ENCODE data around the gene ANKLE2. TPM values are rescaled to one million over a fixed set of nuclear protein-coding genes. Genes with fewer than 3 reads are reported as not detected.
A peak's percentile ranks its signal among the peaks of the same experiment; 100 is the strongest.

ANKLE2 gene
- total and polyA plus RNA-seq, 5 donors from 2014 or later, result 20.5 to 91.6 (median 25.8) TPM

- H3K27me3 ChIP-seq (ENCODE audit: control insufficient read depth, insufficient read depth, low read length), result no peaks in the 10 kb centered on the region
- Mint-ChIP-seq H3K9me3 (no peaks in the 10 kb centered on the region), H3K36me3 (peaks cover 40% of the 10 kb centered on the region), H3K27ac (no peak overlapping the region), H3K4me1 (no peaks in the 10 kb centered on the region), H3K27me3 (no peaks in the 10 kb centered on the region), H3K4me3 (no peak overlapping the region)
- H3K9me3 ChIP-seq (ENCODE audit: control insufficient read depth in 2 of 2, low read length in 2 of 2), result no peaks in the 10 kb centered on the region
- DNase-seq (no peak), ATAC-seq (ENCODE audit: low read depth in 2 of 2) (no peak)
- no peak overlapping the region for H3K4me3 ChIP-seq (ENCODE audit: low read depth, low read length)
- H3K36me3 ChIP-seq (ENCODE audit: control insufficient read depth, insufficient read depth, low read length), result peaks cover 69% of the 10 kb centered on the region
- no peak overlapping the region for H3K27ac ChIP-seq (ENCODE audit: insufficient read depth, low read length, poor library complexity, severe bottlenecking)
- H3K4me1 ChIP-seq (ENCODE audit: control insufficient read depth, insufficient read depth, low read length, poor library complexity, severe bottlenecking), result no peaks in the 10 kb centered on the region
Observed at GRCh38 chr12:132723015-132723763, 38.4 kb downstream of the ANKLE2 start.

- H3K27ac Mint-ChIP-seq, result peak overlapping the region in 1 of 3 donors; percentile 26
- no peaks in the 10 kb centered on the region for H3K27me3 Mint-ChIP-seq
- H3K9me3 Mint-ChIP-seq, result no peaks in the 10 kb centered on the region
- no peak overlapping the region for H3K4me3 Mint-ChIP-seq
- ATAC-seq (ENCODE audit: low read depth in 2 of 2), result no peak
- Histone ChIP-seq H3K9me3 (ENCODE audit: control insufficient read depth in 2 of 2, low read length in 2 of 2) (no peaks in the 10 kb centered on the region), H3K27ac (ENCODE audit: insufficient read depth, low read length, poor library complexity, severe bottlenecking) (no peak overlapping the region), H3K4me1 (ENCODE audit: control insufficient read depth, insufficient read depth, low read length, poor library complexity, severe bottlenecking) (no peaks in the 10 kb centered on the region), H3K4me3 (ENCODE audit: low read depth, low read length) (no peak overlapping the region), H3K36me3 (ENCODE audit: control insufficient read depth, insufficient read depth, low read length) (peaks cover 60% of the 10 kb centered on the region), H3K27me3 (ENCODE audit: control insufficient read depth, insufficient read depth, low read length) (no peaks in the 10 kb centered on the region)
- H3K4me1 Mint-ChIP-seq, result no peaks in the 10 kb centered on the region
- H3K36me3 Mint-ChIP-seq, result peaks cover 24% of the 10 kb centered on the region
- DNase-seq, result no peak
Observed at GRCh38 chr12:132720606-132721345, 40.9 kb downstream of the ANKLE2 start.

GRCh38 chr12:132719954-132720324 lies 41.7 kb downstream of the ANKLE2 start:
- H3K4me3 Mint-ChIP-seq, result no peak overlapping the region
- Histone ChIP-seq H3K4me1 (ENCODE audit: control insufficient read depth, insufficient read depth, low read length, poor library complexity, severe bottlenecking) (no peaks in the 10 kb centered on the region), H3K27me3 (ENCODE audit: control insufficient read depth, insufficient read depth, low read length) (no peaks in the 10 kb centered on the region), H3K4me3 (ENCODE audit: low read depth, low read length) (no peak overlapping the region), H3K9me3 (ENCODE audit: control insufficient read depth in 2 of 2, low read length in 2 of 2) (no peaks in the 10 kb centered on the region), H3K36me3 (ENCODE audit: control insufficient read depth, insufficient read depth, low read length) (peaks cover 55% of the 10 kb centered on the region), H3K27ac (ENCODE audit: insufficient read depth, low read length, poor library complexity, severe bottlenecking) (no peak overlapping the region)
- no peaks in the 10 kb centered on the region for H3K9me3 Mint-ChIP-seq
- no peak for ATAC-seq (ENCODE audit: low read depth in 2 of 2)
- no peak overlapping the region for H3K27ac Mint-ChIP-seq
- H3K4me1 Mint-ChIP-seq, result no peaks in the 10 kb centered on the region
- H3K27me3 Mint-ChIP-seq, result no peaks in the 10 kb centered on the region
- no peak for DNase-seq
- H3K36me3 Mint-ChIP-seq, result peaks cover 16% of the 10 kb centered on the region

GRCh38 chr12:132719141-132719953 lies 42.3 kb downstream of the ANKLE2 start:
- Mint-ChIP-seq H3K27me3 (no peaks in the 10 kb centered on the region), H3K9me3 (no peaks in the 10 kb centered on the region), H3K4me1 (peaks cover 0 to 3% (median 1%) of the 10 kb centered on the region in 4 donors), H3K27ac (peak overlapping the region in 1 of 3 donors; percentile 60), H3K4me3 (peak overlapping the region in 1 of 4 donors; percentile 15), H3K36me3 (peaks cover 17% of the 10 kb centered on the region)
- H3K36me3 ChIP-seq (ENCODE audit: control insufficient read depth, insufficient read depth, low read length), result peaks cover 55% of the 10 kb centered on the region
- H3K9me3 ChIP-seq (ENCODE audit: control insufficient read depth in 2 of 2, low read length in 2 of 2), result no peaks in the 10 kb centered on the region
- H3K27ac ChIP-seq (ENCODE audit: insufficient read depth, low read length, poor library complexity, severe bottlenecking), result no peak overlapping the region
- no peak for ATAC-seq (ENCODE audit: low read depth in 2 of 2)
- H3K4me3 ChIP-seq (ENCODE audit: low read depth, low read length), result no peak overlapping the region
- no peak for DNase-seq
- H3K27me3 ChIP-seq (ENCODE audit: control insufficient read depth, insufficient read depth, low read length), result no peaks in the 10 kb centered on the region
- H3K4me1 ChIP-seq (ENCODE audit: control insufficient read depth, insufficient read depth, low read length, poor library complexity, severe bottlenecking), result no peaks in the 10 kb centered on the region

GRCh38 chr12:132718644-132719043 lies 43.0 kb downstream of the ANKLE2 start:
- no peaks in the 10 kb centered on the region for H3K27me3 Mint-ChIP-seq
- ATAC-seq (ENCODE audit: low read depth in 2 of 2), result no peak
- peaks cover 53% of the 10 kb centered on the region for H3K36me3 ChIP-seq (ENCODE audit: control insufficient read depth, insufficient read depth, low read length)
- H3K4me3 ChIP-seq (ENCODE audit: low read depth, low read length), result no peak overlapping the region
- DNase-seq, result no peak
- peaks cover 0 to 6% (median 1%) of the 10 kb centered on the region in 4 donors for H3K4me1 Mint-ChIP-seq
- no peak overlapping the region for H3K27ac Mint-ChIP-seq
- no peaks in the 10 kb centered on the region for H3K9me3 Mint-ChIP-seq
- peak overlapping the region in 2 of 4 donors; percentile 32 to 38 for H3K4me3 Mint-ChIP-seq
- H3K27me3 ChIP-seq (ENCODE audit: control insufficient read depth, insufficient read depth, low read length), result no peaks in the 10 kb centered on the region
- H3K4me1 ChIP-seq (ENCODE audit: control insufficient read depth, insufficient read depth, low read length, poor library complexity, severe bottlenecking), result no peaks in the 10 kb centered on the region
- no peaks in the 10 kb centered on the region for H3K9me3 ChIP-seq (ENCODE audit: control insufficient read depth in 2 of 2, low read length in 2 of 2)
- no peak overlapping the region for H3K27ac ChIP-seq (ENCODE audit: insufficient read depth, low read length, poor library complexity, severe bottlenecking)
- H3K36me3 Mint-ChIP-seq, result peaks cover 13% of the 10 kb centered on the region

GRCh38 chr12:132717531-132718387 lies 43.9 kb downstream of the ANKLE2 start:
- Mint-ChIP-seq H3K9me3 (no peaks in the 10 kb centered on the region), H3K27me3 (no peaks in the 10 kb centered on the region), H3K36me3 (peaks cover 13% of the 10 kb centered on the region), H3K4me3 (no peak overlapping the region), H3K27ac (no peak overlapping the region), H3K4me1 (peaks cover 0 to 15% (median 4%) of the 10 kb centered on the region in 4 donors)
- H3K9me3 ChIP-seq (ENCODE audit: control insufficient read depth in 2 of 2, low read length in 2 of 2), result no peaks in the 10 kb centered on the region
- H3K4me1 ChIP-seq (ENCODE audit: control insufficient read depth, insufficient read depth, low read length, poor library complexity, severe bottlenecking), result no peaks in the 10 kb centered on the region
- DNase-seq (no peak), ATAC-seq (ENCODE audit: low read depth in 2 of 2) (peak in 1 of 2 donors; percentile 9)
- H3K27me3 ChIP-seq (ENCODE audit: control insufficient read depth, insufficient read depth, low read length), result no peaks in the 10 kb centered on the region
- H3K36me3 ChIP-seq (ENCODE audit: control insufficient read depth, insufficient read depth, low read length), result peaks cover 46% of the 10 kb centered on the region
- no peak overlapping the region for H3K27ac ChIP-seq (ENCODE audit: insufficient read depth, low read length, poor library complexity, severe bottlenecking)
- H3K4me3 ChIP-seq (ENCODE audit: low read depth, low read length), result no peak overlapping the region

GRCh38 chr12:132717011-132717410 lies 44.6 kb downstream of the ANKLE2 start:
- Mint-ChIP-seq H3K9me3 (no peaks in the 10 kb centered on the region), H3K27me3 (no peaks in the 10 kb centered on the region), H3K27ac (no peak overlapping the region), H3K4me1 (peaks cover 0 to 21% (median 5%) of the 10 kb centered on the region in 4 donors), H3K4me3 (no peak overlapping the region), H3K36me3 (peaks cover 13% of the 10 kb centered on the region)
- Histone ChIP-seq H3K4me3 (ENCODE audit: low read depth, low read length) (no peak overlapping the region), H3K36me3 (ENCODE audit: control insufficient read depth, insufficient read depth, low read length) (peaks cover 46% of the 10 kb centered on the region), H3K27ac (ENCODE audit: insufficient read depth, low read length, poor library complexity, severe bottlenecking) (no peak overlapping the region), H3K4me1 (ENCODE audit: control insufficient read depth, insufficient read depth, low read length, poor library complexity, severe bottlenecking) (peaks cover 6% of the 10 kb centered on the region), H3K9me3 (ENCODE audit: control insufficient read depth in 2 of 2, low read length in 2 of 2) (no peaks in the 10 kb centered on the region), H3K27me3 (ENCODE audit: control insufficient read depth, insufficient read depth, low read length) (no peaks in the 10 kb centered on the region)
- DNase-seq (no peak), ATAC-seq (ENCODE audit: low read depth in 2 of 2) (no peak)

All from CD4-positive, CD25-positive, alpha-beta regulatory T cell (primary cell).